Retinal pigment epithelial cell (primary cell): ENCODE data around the gene PRR5.

Experiments
- DNase-seq: peaks from one replicate; pipeline ENCODE4 v3.0.0-alpha.2; 2010; ENCODE audit warnings: low read depth
- H3K4me3 ChIP-seq: 2 replicates; pipeline ENCODE4 v1.5.1; 2011; ENCODE audit warnings: mild to moderate bottlenecking, low read length, control low read depth, moderate library complexity
- TF ChIP-seq, protein P1 (sequence below): conservative IDR thresholded peaks from 2 replicates; pipeline ENCODE4 v1.5.1; 2011; ENCODE audit warnings: low read depth, low read length, control low read depth, inconsistent platforms

Gene PRR5

DNA sequence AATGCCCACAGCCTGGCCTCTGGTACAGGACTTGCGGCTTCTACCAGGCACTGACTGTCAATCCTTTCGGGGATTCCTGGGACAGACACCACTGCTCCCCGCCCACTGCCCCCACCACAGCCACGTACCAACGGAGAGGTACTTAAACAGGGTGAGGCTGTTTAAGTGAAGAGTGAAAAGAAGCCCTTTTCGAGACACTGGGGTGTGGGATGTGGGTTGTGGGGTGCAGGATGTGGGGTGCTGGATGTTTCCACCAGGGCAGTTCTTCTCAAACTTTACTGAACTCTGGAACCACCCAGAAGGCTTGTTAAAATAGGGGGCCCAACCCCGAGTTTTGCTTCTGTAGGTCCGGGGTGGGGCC is 34.2 kb upstream of the PRR5 start:
- TF ChIP-seq, protein P1, sequence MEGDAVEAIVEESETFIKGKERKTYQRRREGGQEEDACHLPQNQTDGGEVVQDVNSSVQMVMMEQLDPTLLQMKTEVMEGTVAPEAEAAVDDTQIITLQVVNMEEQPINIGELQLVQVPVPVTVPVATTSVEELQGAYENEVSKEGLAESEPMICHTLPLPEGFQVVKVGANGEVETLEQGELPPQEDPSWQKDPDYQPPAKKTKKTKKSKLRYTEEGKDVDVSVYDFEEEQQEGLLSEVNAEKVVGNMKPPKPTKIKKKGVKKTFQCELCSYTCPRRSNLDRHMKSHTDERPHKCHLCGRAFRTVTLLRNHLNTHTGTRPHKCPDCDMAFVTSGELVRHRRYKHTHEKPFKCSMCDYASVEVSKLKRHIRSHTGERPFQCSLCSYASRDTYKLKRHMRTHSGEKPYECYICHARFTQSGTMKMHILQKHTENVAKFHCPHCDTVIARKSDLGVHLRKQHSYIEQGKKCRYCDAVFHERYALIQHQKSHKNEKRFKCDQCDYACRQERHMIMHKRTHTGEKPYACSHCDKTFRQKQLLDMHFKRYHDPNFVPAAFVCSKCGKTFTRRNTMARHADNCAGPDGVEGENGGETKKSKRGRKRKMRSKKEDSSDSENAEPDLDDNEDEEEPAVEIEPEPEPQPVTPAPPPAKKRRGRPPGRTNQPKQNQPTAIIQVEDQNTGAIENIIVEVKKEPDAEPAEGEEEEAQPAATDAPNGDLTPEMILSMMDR, result no peak
- H3K4me3 ChIP-seq, result peak overlapping the region; percentile 40
- no peak for DNase-seq

DNA sequence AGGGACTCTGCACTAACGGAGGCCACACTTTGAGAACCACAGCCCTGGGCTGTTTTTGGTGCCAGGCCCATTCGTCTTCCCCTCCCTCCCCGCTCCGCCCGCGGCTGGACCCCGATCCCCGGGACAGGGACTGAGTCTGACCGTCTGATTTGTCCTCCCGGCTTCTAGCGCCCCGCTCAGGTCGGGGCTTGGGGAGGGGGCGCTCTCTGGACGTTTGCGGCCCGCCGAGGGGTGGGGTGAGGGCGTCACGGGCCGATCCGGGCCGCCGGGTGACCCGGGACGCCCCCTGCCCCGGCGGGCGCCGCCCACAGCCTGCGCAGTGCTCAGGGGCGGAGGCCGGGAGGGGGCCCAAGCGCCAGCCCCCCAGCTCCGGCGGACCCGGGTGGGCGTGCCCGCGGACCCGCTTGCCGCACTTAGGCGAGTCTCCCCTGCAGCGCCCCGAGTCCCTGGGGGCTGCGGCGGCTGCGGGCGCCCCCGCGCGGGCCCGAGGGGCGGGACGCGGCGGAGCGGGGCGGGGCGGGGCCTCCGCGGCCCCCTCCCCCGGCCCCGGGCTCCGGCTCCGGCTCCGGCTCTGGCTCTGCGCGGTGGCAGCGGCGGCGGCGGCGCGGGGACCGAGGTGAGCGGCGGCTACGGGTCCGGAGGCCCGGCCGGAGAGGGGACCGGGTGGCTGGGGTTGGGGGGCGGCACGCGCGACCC is 33.7 kb upstream of the PRR5 start:
- DNase-seq, result no peak
- peak overlapping the region; percentile 40 for H3K4me3 ChIP-seq
- TF ChIP-seq, protein P1, result no peak

DNA sequence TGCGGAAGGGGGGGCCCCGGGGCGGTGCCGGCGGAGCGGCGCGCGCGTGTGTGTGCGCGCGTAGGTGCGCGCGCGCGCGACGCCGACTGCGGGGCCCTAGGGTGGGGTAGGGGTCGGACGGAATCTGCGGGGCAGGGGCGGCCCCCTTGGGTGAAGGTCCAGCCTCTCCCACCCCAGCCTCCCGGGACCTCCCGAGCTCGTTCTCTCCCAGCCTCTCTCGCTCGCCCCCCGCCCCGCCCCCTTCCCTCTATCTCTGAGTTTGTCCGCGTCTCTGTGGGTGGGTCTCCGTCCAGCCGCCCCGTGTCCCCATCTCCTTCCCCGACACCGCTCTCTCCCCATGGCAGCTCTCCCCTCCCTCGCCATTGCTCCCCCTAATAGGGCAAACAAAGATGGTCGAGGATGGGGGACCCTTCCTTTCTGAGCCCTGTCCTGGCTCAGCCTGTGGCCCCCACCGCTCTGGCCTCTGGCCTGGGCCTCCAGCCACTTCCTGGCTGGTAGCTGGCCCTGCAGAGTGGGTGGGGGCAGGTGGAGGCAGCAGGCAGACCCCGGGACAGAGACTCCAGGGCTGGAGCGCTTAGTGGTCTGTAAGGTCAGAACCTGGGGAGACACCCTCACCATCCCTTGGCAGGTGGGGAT is 33.0 kb upstream of the PRR5 start:
- TF ChIP-seq, protein P1, result no peak
- no peak for DNase-seq
- peak overlapping the region; percentile 44 for H3K4me3 ChIP-seq

DNA sequence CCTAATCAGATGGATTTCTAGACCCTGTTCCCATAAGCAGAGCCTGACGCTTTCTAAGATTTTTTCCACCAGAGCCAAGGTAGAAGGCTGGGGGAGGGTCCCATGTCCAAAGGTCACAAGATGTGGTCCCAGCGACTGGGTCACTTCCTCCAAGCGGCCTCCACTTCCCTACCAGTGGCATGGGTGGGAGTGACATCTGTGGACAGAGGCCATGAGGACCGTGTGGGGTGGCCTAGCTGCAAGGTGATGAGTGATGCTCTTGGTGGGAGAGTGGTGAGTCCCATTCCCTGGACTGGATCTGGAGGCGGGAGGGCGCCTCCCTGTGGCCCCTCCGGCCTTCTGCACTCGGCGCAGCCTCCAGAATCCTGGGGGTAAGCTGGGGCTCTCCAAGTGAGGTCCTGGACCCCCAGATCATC is 32.4 kb upstream of the PRR5 start:
- peak overlapping the region; percentile 44 for H3K4me3 ChIP-seq
- DNase-seq, result no peak
- TF ChIP-seq, protein P1, result peak; percentile 61

DNA sequence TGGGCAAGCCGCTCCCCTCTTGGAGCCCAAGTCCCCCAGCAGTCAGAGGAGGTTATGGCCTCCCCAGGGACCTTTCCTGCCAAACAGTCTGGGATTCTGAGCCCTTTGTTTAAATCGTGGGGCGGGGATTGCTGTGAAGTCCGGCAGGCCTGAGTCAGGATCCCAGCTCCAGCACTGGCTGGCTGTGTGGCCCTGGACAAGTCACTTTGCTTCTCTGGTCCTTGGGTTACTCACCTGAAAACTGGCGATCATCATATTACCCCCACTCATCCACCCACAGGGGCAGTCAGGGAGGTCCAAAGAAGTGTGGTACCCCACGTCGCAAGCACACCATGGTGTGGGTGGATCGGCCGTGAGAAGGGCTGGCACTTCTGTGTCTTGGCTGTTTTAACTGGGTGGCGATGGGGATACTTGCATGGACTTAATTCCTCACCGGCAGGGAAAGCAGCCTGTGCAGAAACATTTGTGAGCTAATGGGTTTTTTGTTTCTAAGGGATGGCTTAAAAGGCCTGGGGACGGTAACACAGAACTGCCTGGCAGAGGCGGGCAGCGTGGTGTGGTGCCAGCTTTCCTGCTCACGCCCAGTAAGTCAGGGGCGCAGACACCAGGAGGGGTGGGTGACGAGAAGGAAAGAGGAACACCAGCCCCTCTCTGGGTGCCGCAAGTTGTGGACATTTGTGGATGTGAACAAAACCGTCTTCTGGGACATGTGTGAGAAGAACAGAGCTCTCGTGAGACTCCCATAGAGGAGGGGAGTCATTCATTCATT is 31.6 kb upstream of the PRR5 start:
- no peak overlapping the region for H3K4me3 ChIP-seq
- TF ChIP-seq, protein P1, result no peak

DNA sequence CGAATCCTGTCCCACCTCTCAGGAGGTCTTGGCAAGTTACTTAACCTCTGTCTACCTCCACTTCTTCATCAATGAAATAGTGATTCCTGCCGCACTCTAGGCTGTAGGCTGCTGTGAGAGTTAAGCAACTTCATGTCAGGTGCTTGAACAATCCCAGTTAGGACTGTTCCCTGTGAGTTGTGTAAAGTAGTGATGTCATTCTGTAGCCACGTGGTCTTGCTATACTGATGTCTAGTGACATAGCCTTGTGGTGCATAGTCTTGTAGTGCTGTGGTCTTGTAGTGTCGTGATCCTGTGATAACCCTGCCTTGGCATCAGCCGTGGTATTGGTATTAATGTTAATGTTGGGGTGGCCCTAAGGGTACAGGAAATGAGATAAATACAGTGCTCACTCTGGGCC is 30.3 kb upstream of the PRR5 start:
- no peak overlapping the region for H3K4me3 ChIP-seq
- peak; percentile 66 for DNase-seq
- TF ChIP-seq, protein P1, result no peak

More for the DNA sequence above, 31.6 kb upstream of the PRR5 start:
- DNase-seq, result no peak
